Limb (tissue), 2 donors: ENCODE measurements around the gene MTG2.

Source experiments
- DNase-seq, 2 donors: peaks; one replicate each; pipeline ENCODE4 v3.0.0-alpha.2; 2016; ENCODE audit errors: extremely low spot score in 2 of 2

Gene MTG2

DNA sequence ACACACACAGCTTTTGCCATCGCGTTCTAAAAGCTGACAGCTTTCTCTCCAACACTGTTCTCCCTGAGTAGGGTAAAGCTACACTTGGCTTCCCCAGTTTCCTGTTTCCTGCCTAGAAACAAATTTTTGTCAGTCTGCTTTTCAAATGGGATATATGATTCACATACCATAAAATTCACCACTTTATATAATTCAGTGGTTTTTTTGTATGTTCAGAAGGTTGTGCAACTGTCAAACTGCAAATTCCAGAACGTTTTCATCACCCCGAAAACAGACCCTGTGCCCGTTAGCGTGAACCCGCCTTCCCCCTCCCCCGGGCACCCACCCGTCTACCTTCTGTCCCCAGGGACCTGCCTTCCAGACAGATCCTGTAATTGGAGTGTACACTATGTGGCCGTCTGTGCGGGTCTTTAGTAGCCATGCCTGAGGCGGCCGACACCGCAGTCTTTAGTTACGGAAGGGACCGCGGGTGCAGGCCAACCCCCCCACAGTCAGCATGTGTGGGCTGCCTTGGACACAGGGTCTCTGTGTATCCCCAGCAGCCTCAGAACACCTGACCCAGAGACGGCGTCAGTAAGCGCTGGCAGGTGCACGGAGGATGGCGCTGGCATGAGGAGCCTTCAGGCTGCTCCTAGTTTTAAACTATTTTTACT lies 20.7 kb downstream of the MTG2 start:
- no peak for DNase-seq

DNA sequence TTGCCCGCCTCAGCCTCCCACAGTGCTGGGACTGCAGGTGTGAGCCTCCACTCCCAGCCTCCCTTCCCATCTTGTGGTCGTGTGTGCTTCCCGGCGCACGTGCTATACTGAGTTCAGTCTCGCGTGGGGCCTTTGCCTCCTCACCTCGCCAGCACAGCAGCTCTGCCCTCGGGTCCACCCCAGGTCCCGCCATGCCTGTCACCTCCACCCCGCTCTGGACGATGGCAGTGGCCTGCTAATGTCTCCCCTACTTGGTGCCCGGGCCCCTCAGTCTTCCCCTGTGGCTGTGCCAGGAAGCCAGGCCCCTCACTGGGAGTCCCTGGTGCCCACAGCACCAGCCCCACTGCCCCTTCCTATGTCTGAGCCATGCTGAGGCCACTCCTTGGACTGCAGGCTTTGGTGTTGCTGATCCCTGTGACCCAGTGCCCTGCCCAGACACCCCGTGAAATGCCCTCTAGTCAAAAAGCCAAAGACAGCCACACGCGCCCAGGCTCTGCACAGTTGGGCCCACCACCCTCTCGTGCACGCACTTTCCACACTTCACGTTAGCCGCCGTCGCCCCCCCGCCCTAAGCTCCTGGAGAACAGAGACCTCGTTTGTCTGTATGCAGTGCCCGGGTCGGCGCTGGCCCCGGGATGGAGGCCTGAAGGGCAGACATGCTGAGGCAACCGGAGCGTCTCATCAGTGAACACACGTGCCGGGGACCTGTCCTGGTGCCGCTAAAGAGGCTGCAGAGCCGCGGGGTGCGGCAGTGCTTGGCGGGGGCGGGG lies 23.0 kb downstream of the MTG2 start:
- no peak for DNase-seq

DNA sequence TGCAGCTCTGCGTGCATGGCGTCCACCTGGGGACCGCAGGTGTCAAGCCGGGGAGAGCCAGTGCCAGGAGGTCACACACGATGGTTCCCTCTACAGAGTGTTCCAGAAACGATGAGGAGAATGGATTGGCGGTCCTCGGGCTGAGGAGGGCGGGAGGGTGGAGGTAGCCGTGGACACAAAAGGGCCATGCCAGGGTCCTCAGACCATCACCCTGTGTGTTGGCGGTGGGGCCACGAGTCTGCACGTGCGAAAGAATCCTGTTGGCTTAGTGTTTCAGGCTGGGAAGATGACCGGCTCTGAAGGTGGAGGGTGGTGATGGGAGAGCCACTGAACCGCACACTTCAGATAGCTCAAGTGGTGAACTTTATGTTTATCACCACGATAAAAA lies 23.6 kb downstream of the MTG2 start:
- DNase-seq = no peak

DNA sequence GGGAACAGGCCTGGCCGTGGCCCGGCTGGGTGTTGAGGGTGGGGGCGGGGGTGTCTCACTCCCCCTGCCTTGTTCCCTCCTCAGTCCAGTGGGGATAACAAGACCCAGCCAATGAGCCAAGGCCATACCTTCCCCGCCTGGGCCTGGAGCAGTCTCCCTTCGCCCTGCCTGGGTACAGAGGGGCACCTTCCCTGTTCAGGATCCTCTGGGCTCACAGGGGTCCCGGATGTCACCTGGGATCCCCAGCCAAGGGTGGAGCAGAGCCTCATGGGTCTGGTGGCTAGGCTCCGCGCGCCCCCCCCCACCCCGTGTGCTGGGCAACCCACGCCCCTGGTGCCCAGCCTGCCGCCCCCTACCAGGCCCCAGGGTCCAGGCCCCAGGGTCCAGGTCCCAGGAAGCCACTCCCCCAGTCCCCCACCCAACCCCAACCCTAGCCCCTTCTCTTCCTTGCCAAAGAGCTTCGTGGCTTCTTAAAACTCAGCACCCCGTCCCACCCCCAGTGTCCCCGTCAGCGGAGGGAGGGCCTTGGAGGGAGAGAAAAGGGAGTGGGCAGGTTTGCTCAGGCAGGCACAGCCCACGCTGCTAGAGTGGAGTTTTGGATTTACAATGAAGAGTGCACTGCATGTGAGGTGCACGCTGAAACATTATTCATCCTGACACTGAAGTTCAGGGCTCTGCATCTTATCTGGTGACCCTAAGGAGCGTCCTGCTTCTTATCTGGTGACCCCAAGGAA lies 25.4 kb downstream of the MTG2 start:
- DNase-seq = no peak

DNA sequence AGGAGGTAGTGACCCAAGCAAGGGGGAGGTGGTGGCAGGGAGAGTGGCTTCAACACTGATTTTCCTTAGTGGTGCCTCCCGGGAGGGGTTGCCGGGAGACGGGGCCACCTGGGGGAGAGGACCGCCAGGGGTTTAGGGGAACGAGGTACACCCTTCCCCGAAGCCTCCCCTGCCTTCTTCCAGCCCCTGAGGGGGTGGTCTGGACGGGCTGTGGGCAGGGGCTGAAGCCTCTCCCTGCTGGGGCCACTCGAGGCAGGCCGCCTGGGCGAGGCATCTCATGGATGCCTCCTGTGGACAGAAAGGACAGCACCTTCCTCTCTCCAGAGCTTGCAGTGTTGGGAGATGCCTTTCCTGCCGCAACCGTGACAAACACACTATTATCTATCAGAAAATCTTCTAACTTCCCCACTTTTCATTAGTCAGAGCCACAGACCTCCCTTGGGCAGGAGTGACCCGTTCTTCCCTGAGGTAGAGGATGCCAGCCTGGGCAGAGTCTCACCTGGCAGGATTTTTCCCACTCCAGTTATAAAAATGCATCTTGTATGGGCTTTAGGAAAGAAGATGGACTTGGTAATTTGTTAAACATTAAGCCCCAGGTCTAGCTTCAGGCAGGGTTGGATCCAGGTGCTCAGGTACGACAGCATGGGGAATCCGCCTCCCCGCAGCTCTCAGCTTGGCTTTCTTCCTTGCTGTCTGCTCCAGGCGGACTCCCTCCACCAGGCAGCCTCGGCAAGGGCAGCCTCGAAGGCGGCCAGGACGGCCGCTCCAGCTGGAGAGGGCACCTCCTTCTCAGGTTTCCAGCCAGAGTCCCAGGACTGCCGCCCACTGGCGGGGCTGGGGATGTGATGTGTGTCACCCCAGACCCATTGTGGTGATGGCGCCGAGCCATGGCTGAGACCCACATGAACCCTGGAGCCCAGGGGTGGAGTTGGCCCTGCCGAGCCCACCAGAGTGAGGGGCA lies 26.2 kb downstream of the MTG2 start:
- DNase-seq = no peak

DNA sequence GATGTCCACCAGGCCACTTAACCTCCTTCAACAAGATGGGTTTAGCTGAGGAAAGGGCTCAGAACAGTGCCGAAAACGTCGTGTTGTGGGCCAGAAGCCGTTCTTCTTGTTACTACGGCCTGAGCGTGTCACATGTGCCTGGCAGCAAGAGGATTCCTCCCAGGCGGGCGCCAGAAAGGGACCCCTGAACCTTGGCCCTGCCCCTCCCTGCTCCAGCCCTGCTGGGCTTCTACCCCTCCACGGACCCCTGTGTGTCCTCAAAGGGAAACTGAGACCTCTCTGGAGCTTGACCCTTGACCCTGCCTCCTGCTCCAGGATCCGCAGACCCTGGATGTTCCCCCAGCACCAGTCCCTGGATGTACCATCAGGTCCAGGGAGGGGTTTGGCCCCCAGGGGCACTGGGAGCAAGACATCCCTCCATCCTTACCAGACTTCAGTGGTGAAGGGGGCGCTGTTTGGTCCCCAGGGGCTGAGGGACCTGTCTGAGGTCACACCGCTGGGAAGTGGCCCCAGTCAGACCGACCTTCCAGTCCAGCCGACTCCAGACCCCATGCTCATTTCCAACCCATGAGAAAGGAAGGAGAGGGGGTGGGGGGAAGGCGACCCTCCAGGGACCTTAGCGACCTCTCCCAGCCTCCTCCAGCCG lies 27.1 kb downstream of the MTG2 start:
- no peak for DNase-seq

DNA sequence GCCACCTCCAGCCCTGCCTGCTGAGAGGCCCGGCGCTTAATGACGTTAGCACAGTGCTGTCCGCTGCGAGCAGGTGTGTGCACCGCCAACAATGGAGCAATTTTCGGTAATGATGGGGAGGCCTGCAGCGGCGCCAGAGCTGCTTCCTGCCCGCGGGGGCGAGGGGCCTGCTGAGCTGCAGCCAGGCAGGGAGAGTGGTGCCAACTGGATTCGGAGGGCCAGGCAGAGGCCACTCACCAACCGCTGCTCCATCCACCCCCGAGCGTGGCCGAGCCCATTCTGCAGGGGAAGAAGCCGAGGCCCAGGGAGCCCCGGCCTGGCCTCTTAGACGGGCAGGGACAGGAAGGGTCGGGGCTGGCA lies 27.6 kb downstream of the MTG2 start:
- DNase-seq = no peak

DNA sequence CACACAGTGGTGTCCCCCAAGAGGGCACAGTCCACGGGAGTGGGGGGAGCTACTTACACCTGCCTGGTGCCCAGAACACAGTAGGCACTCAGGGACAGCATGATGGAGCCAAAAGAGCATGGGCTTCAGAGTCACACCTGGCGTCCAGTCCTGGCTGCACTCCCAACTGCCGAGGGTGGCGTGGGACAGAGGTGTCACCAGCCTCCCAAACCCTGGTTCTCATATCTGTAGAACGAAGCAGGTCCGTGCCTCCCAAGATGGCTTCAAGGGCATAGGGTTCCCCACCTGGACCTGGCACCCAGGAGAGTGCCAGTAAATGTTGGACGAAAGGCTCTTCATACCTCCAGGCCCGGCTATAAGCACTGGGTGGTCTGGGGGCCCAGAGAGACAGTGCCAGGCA lies 28.4 kb downstream of the MTG2 start:
- DNase-seq = no peak

DNA sequence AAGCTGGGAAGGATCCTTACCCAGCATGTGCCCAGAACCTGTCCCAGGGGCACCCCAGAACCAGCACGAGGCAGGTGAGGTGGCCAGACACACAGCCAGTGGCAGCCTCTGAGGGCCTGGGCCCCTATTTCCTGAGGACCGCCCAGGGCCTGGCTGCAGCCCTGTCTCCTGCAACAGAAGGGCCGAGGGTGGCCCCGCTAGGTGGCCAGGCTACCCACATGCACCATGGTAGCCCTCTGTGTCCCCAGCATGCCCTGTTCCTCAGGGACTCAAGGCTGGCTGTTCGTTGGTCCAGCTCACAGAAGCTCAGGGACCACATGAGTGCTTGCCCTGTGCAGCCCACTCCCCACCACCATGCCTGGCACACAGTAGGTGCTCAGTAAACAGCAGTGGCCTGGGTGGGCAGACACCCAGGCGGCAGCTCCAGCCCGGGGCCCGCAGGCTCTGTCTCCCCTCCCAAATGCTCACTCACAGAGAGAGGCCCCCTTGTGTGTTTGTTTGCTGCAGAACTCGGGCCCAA lies 29.0 kb downstream of the MTG2 start:
- no peak for DNase-seq

DNA sequence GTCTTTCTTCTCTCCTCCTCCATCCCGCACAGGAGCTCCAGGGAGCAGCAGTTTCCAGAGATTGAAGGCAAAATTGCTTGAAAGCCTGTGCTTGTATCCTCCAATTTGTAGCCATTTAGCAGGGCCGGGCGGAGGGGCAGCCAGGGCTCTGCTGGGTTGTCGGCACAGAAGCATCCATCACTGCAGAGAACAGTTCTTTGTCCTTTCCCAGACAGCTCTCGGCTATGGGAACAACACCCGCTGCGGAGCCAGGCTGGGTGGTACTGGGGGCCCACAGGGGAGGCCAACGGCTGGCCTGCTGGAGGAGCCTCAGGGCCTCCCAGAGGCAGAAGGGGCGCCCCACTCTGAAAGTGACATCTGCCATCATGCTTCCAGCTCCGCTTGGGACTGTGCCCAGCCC lies 29.5 kb downstream of the MTG2 start:
- DNase-seq = no peak

DNA sequence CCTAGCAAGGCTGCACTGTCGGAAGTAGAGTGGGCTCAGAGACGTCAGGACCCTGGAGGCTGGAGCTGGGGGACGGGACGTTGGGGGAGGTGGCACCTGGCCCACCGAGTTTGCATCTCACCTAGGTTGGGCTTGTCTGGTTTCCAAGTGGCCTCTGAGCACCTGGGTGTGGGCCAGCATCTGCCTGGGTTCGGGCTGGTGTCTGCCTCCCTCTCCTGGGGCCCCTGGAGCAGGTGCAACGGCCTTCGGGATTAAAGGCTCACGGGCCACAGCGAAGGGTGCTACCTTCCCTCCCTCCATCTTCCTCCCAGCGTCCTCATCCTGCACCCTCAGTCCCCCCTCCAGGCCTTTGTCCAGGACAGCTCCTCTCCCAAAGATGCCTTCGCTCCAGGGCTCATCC lies 31.2 kb downstream of the MTG2 start:
- DNase-seq = no peak

DNA sequence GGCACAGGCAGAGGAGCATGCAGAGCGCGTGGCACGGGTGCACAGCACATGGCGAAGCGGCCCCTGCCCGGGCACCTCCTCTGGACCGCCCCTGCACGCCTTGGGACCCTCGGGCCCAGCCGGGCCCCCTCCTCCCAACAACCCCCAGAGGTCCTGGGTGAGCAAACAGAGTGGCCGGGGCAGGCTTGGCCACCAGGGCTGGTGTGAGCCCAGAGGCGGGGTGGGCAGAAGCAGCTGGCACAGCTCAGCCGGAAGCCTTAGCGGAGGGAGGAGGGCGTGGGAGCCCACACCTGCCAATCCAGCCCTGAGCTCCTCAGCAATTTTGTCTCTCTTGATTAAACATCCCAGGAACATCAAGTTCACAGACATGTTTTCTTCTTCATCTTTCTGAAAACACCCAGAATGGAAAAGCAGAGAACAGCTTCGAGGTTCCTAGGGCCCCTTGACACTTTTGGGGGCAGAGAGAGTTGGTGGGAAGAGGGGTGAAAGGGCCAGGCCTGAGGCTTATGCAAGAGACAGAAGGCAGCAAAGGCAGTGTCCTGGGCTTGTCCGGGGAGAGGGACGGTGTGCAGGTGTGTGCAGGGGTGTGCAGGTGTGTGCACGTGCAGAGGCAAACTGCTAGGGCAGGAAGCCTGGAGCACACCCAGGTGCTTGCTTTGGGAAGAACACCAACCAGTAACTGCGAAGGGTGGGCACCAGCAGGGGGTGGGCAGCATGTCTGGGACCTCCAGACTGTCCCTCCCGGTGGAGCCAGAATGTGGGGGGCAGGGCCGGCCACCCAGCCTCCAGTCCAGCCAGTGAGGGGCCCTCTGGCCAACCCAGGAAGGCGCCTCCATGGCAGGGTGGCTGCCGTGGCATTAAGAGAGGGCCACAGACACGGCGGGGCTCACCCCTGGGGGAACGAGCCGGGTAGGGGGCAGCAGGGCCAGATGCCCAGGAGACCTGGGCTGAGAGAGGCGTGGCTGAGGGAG lies 32.5 kb downstream of the MTG2 start:
- no peak for DNase-seq

DNA sequence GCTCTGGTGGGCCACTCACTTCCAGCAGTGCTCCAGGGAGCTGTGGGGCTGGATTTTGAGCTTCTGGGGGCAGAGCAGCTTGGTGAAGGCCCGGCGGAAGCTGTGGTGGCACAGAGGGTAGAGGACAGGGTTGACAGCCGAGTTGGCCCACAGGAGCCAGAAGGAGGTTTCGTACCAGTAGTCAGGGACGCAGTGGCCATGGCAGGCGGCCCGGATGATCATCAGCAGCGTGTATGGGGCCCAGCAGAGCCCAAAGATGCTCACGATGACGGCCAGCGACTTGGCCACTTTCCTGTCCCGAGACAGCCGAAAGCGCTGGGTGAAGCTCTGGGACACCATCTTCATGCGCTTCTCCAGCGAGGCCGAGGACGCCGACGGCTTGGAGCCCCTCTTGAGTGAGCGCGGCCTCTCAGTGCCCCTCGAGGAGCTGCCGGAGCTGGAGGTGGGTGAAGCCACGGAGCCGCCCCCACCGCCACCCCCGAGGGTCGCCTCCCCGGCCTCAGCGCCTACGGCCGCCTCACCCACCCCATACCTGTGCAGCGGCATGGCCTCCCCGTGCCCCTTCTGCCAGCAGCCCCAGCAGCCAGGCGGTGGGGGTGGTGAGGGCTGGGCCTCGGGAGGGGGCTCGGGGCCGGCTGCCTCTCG lies 33.3 kb downstream of the MTG2 start:
- no peak for DNase-seq

DNA sequence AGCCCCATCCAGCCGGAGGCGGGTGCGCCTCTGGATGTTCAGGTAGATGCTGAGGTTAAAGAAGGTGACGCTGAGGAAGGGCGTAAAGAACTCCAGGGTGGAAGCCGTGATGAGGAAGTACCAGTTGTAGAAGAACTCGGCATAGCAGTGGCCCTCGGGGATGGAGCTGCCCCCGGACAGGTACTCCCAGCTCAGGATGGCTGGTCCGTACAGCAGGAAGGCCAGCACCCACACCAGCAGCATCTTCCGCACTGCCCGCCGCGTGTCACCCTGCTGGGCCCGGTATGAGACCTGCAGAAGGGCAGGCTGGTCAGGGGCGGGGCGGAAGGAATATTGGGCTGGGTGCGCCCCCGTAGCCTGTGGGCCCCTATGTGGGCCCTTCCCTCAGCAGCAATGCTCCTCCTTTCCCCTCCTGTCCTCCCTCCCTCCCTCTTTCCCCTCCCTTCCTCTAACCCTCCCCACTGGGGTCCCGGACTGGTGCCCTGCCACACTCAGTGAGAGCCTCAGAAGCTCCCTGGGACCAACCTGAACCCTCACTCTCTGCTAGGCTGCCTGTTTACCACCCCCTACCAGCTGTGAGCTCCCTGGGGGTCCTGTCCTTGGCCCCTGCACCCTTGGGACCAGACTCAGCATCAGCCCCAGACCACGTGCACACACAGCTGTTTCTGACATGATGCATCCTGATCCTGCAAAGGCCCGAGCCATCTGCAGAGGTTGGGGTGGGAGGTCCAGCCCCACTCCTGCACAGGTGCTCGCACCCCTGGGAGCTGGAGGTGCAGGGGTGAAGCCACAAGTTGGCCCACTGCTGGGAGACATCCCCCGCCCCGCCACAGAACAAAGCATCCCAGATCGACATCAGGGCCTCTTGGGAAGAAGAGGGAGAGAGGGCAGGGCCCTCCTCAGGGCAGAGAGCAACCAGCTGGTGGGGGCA lies 34.1 kb downstream of the MTG2 start:
- DNase-seq = no peak

DNA sequence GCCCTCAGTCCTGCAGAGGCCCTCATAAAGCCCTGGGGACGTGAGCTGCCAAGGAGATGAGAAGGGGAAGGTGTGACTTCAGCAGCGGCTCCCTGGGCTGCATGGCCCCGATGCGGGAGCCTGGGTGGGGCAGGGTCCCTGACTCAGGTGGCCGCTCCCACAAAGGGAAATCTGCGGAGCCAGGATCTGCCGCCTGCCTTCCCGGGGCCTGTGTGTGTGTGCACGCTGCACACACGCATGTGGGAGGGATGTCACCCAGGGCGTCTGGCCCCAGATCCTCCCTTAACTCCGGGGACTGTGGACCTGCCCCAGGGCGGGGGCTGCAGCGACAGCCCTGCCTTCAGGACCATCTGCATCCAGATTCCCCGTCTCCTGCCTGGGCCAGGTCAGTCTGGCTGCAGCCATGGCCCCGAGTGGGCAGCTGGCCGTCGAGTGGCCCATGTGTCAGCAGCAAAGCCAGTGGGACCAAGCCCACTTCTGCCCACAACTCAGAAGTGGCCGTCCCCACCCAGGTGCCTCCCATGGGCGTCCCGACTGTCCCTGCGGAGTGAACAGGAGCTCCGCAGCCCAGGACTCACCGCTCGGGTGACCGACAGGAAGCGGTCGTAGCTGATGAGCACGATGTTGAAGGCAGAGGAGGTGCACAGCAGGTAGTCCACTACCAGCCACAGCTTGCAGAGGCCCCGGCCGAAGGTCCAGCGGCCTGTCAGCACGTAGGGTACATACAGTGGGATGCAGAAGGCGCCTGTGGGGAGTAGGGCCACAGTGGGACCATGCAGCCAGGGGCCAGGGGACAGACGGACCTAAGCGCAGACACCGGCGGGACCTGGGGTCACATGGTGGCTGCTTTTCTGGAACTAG lies 35.3 kb downstream of the MTG2 start:
- no peak for DNase-seq

DNA sequence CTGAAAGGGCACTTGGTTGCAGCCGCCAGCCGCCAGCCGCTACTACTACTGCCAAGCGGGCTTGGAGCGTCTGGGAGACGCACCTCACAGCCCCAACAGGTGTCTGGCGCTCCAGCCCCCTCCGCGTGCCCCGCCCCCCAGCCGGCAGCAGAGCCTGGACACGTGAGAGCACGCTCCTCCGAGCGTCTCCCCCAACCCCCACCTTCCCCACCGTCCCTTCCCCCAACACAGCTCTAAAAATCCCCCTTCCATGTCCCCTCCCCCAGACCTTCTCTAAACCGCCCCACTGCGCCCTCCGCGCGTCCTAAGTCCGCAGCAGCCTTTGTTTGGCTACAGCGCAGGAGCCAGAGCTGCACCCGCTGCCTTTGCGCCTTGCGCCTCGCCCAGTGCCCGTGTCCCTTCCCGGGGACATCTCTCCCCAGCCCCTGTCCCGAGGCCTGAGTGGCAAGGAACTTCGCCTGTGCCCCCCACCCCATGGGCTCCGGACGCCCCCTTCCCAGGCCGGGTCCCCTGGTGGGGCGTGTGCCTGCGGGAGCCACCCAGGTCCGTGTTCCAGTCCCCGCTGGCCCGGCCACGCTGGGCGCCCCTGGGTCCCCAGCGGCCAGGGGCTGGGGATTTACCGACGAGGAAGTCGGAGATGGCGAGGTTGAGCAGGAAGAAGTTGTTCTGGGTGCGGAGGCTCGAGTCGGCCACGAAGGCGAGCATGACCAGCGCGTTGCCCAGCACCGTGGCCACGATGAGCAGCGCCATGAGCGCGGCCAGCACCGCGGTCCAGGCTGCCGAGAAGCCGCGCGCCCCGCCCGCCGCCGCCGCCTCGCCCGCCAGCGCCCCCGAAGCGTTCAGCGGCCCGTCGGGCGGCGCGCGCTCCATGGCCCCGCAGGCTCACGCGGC lies 36.5 kb downstream of the MTG2 start:
- no peak for DNase-seq
